ENCODE results near the gene STK38. TPM values are rescaled to one million over a fixed set of nuclear protein-coding genes. Genes with fewer than 3 reads are reported as not detected.

The STK38 gene
- total RNA-seq: 23.7 and 25.7 TPM in 2 replicates

GRCh38 chr6:36546920-36547645 is at the start of gene STK38:
Gene STK38 (minus strand): TSS chr6:36547479. CDS start chr6:36540202, 7,277 bp downstream.

DNA sequence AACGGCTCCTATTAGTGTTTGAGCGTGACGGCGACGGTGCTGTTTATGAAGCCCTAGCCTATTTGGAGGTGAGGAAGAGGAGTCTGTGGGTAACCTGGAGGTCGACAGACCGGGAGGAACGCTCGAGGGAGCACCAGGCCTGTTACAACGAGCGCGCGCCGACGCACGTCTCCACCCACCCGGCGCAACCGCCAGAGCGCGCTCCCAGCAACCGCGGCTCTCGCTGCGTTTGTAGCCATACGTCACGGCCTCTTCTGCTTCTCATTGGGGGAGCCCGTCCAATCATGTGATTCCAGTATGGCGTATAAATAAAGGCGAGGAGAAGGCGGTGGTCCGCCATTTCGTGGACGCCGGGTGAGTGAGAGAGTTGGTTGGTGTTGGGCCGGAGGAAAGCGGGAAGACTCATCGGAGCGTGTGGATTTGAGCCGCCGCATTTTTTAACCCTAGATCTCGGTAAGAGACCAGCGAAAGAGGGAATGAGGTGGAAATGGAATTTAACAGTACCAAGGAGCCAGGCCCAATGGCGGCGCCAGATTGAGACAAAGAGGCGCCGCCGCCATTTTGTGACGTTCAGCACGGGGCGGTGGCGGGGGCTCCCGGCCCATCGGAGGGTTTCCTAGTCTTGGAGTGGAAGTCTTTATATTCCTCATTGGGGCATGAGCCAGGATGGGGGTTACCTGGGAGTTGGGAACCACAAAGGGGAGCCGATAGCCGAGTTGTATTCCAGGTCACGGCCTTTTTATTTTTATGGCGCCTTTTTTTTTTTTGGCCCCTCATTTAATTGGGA is 46.9 kb upstream of the STK38 start, which contains the start of gene SRSF3:
Gene SRSF3, plus strand, starts transcription at position 334 of the 787 bp plus-strand sequence. CDS start 2,401 bp downstream, outside the sequence.

Other genes with a start within 250 kb of the STK38 start
- gene BNIP5, start 210.6 kb downstream of the STK38 start, total RNA-seq: not detected in 2 replicates
- 0.59 and 0.79 TPM in 2 replicates for gene ETV7, start 159.8 kb downstream of the STK38 start, total RNA-seq
- gene PXT1, start 104.6 kb downstream of the STK38 start, total RNA-seq: 0.03 and 0.13 TPM in 2 replicates
- 51.3 and 113 TPM in 2 replicates for gene KCTD20, start 104.5 kb downstream of the STK38 start, total RNA-seq
- gene SRSF3, start 46.9 kb upstream of the STK38 start, total RNA-seq: 136 and 171 TPM in 2 replicates
- 486 and 1,009 TPM in 2 replicates for gene CDKN1A, start 131.2 kb upstream of the STK38 start, total RNA-seq
- gene RAB44, start 150.3 kb upstream of the STK38 start, total RNA-seq: 0.03 TPM in 1 of 2 replicates, not detected in the other